NT2/D1 (cell line): ENCODE results near the gene TCERG1L.
"Not testable (repeated sequence)": the region's sequence is repeated elsewhere in the genome, so short reads cannot be mapped to it uniquely, and the experiment has no call there.

ENCODE experiments used
- DNase-seq: peaks from one replicate; pipeline ENCODE4 v3.0.0-alpha.2; 2011; ENCODE audit warnings: low read depth, low spot score
- H3K27me3 ChIP-seq: 2 replicates; pipeline ENCODE4 v1.6.0; 2011; ENCODE audit warnings: mild to moderate bottlenecking; ENCODE audit not compliant: insufficient read length, insufficient read depth
- H3K36me3 ChIP-seq: 2 replicates; pipeline ENCODE4 v1.6.1; 2011; ENCODE audit warnings: mild to moderate bottlenecking, low read length, mixed read lengths; ENCODE audit not compliant: insufficient read depth, insufficient read length
- H3K4me1 ChIP-seq: 2 replicates; pipeline ENCODE4 v1.5.1; 2011; ENCODE audit not compliant: insufficient read depth, insufficient read length
- H3K4me3 ChIP-seq: 2 replicates; pipeline ENCODE4 v1.5.1; 2011; ENCODE audit warnings: low read depth; ENCODE audit not compliant: insufficient read length
- H3K9ac ChIP-seq: 2 replicates; pipeline ENCODE4 v1.6.0; 2011; ENCODE audit warnings: low read depth; ENCODE audit not compliant: insufficient read length
- H3K9me3 ChIP-seq: 2 replicates; pipeline ENCODE4 v1.5.1; 2011; ENCODE audit warnings: mild to moderate bottlenecking, low read length; ENCODE audit not compliant: insufficient read depth
- SUZ12 ChIP-seq: IDR thresholded peaks from 2 replicates; pipeline ENCODE4 v1.6.1; 2011; ENCODE audit not compliant: insufficient read length, insufficient read depth; ENCODE audit errors: extremely low read depth
- YY1 ChIP-seq: IDR thresholded peaks from 2 replicates; pipeline ENCODE4 v1.6.1; 2011; ENCODE audit not compliant: insufficient read length, insufficient read depth
- ZNF274 ChIP-seq: IDR thresholded peaks from 2 replicates; pipeline ENCODE4 v1.6.1; 2011; ENCODE audit warnings: mild to moderate bottlenecking, low read depth, low read length

Gene TCERG1L

DNA sequence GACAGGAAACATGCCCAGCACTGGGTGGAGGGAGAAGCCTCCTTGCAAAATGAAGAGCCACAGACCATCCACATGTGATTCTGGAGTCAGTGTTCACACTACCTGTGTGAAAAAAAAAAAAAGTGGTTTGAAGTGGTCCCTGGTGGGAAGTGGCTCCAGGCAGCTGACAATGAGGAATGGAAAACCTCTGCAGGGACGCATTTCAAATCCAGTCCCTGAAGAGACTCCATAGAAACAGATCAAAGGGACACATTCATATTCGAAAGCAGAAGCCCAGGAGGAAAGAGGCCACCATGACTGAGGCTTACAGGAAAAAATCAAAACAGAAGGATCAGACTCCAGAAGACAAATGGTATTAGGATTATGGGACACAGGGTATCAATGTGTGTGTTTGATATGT is 11.5 kb upstream of the TCERG1L start:
- TF ChIP-seq YY1 (no peak), ZNF274 (no peak), SUZ12 (no peak)
- Histone ChIP-seq H3K9me3 (no peaks in the 10 kb centered on the region), H3K4me1 (peaks cover 5% of the 10 kb centered on the region), H3K27me3 (no peaks in the 10 kb centered on the region), H3K4me3 (no peak overlapping the region), H3K36me3 (no peaks in the 10 kb centered on the region), H3K9ac (no peak overlapping the region)
- no peak for DNase-seq

DNA sequence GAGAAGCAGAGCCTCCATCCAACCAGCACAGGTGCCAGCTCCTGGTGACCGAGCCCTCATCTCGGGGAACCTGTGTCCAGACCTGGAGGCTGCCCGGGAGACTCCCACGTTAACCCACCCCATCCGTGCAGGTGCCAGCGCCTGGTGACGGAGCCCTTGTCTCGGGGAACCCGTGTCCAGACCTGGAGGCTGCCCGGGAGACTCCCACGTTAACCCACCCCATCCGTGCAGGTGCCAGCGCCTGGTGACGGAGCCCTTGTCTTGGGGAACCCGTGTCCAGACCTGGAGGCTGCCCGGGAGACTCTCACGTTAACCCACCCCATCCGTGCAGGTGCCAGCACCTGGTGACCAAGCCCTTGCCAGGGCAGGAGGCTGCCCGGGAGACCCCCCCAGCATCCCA is 11.1 kb upstream of the TCERG1L start:
- not testable (repeated sequence) for H3K4me3 ChIP-seq, H3K27me3 ChIP-seq, H3K9me3 ChIP-seq, H3K4me1 ChIP-seq, DNase-seq, H3K36me3 ChIP-seq, H3K9ac ChIP-seq

DNA sequence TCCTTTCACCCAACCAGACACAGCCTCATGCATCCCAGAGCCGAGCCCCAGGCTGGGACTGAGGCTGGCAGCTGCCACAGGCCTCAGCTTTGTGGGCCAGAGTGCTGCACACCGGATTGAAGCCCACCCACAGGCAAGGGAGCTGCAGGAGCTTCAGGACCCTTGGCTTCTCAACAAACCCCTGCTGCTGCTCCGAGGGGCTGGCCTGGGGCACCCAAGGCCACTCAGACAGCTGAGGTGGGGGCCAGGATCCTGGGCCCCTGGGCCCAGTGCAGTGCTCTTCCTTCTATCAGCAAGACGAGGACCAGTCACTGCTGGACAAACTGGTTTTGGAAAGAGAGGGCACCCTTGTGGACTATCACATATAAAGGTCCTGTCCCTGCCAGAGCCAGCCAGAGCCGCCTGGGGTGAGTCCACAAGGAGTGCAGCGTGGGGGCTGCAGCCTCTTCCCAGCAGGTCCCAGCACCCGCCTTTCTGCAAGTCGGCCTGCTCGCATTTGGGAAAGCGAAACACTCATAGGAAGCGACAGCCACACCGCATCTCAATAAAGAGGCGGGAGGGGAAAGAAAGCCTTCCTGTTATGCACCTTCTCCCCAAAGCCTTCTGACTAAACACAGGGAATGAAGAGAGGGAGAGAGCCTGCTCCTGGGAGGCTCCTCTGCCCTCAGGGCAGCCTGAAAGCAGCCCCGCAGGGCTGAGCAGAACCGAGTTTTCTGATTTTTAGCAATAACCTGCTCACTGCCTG is 9.5 kb upstream of the TCERG1L start:
- H3K9me3 ChIP-seq: no peaks in the 10 kb centered on the region
- peaks cover 5% of the 10 kb centered on the region for H3K4me1 ChIP-seq
- no peak for DNase-seq
- H3K36me3 ChIP-seq: no peaks in the 10 kb centered on the region
- H3K9ac ChIP-seq: peak overlapping the region; percentile 36
- H3K27me3 ChIP-seq: no peaks in the 10 kb centered on the region
- TF ChIP-seq SUZ12: no peak
- TF ChIP-seq YY1: no peak
- TF ChIP-seq ZNF274: no peak
- no peak overlapping the region for H3K4me3 ChIP-seq

DNA sequence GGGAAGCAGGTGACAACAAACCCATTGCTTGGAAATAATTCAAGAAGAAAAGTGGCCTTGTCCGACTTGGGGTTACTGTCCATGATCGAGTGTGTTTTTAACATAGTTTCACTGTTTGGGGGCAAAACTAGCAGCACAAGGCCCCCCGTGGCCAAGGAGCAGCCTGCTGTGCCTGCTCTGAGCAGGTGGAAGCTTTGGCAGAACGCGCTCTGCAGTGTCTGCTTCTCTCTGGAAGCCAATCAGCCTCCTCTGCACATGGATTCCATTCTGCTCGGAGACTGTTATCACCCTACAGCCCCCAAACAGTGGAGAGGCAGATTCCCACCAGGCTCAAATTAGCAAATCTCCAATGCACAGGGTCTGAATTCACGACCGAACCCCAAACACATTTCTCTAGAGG is 7.3 kb upstream of the TCERG1L start:
- DNase-seq: no peak
- Histone ChIP-seq H3K27me3 (no peaks in the 10 kb centered on the region), H3K4me1 (peaks cover 8% of the 10 kb centered on the region), H3K9me3 (no peaks in the 10 kb centered on the region), H3K4me3 (no peak overlapping the region), H3K9ac (no peak overlapping the region), H3K36me3 (no peaks in the 10 kb centered on the region)
- TF ChIP-seq ZNF274 (no peak), SUZ12 (no peak), YY1 (no peak)

DNA sequence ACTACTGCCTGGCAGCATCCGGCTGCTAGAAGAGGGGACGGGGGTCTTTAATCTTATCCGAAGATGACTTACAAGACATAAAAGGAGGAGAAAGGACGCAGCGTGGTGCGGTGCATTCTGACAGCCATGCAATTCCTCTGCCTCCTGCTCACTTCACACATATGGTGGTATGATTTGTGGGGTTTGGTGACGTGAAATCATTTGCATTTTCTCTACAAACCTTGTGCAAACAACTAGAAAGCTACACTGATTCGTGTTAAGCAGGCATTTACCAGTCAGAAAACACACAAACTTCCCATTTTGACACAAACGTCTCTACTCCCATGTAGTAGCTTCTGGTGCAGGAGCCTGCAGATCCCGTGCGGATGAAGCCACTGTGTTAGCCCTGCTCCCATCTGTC is 6.8 kb upstream of the TCERG1L start:
- no peaks in the 10 kb centered on the region for H3K27me3 ChIP-seq
- no peak for DNase-seq
- no peak for TF ChIP-seq ZNF274
- TF ChIP-seq SUZ12: no peak
- no peak for TF ChIP-seq YY1
- no peak overlapping the region for H3K9ac ChIP-seq
- H3K4me3 ChIP-seq: no peak overlapping the region
- H3K9me3 ChIP-seq: no peaks in the 10 kb centered on the region
- no peaks in the 10 kb centered on the region for H3K36me3 ChIP-seq
- H3K4me1 ChIP-seq: peaks cover 8% of the 10 kb centered on the region

DNA sequence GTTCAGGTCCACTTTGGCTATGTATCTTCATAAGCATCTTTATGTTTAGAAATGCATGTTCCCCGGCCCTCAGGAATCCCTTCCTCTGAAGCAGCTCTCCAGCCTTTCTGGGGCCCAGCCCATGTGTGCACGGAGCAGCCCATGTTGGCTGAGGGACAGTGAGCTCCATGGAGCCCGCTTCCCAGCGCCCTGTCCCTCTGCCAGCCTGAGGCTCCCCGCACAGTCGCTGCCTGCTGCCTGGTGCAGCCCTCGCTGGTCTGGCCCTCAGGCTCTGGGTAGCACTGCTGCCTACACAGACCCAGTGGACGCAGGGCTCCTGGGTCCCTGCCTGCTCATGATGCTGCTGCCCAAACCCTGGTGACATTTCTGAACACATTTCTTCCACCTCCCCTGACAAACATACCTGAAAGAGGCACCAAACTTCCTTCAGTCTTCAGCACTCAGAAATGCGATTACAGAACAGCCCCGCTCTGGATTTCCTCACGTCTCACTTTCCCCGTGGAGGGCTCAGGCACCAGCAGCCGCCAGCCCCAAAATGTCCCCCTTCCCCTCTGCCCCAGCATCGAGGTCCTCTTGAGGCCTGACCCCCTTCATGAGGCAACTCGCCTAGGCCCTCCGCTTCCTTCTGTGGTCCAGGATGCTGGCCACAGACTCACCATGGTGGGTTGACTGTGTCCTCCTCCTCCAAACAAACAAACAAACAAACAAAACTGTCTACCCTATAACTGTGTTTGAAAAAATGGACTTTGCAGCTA is 5.0 kb upstream of the TCERG1L start:
- H3K9ac ChIP-seq: no peak overlapping the region
- no peak for TF ChIP-seq ZNF274
- TF ChIP-seq YY1: no peak
- no peak for TF ChIP-seq SUZ12
- H3K4me3 ChIP-seq: no peak overlapping the region
- H3K9me3 ChIP-seq: no peaks in the 10 kb centered on the region
- no peaks in the 10 kb centered on the region for H3K27me3 ChIP-seq
- peaks cover 8% of the 10 kb centered on the region for H3K4me1 ChIP-seq
- no peak for DNase-seq
- H3K36me3 ChIP-seq: no peaks in the 10 kb centered on the region

DNA sequence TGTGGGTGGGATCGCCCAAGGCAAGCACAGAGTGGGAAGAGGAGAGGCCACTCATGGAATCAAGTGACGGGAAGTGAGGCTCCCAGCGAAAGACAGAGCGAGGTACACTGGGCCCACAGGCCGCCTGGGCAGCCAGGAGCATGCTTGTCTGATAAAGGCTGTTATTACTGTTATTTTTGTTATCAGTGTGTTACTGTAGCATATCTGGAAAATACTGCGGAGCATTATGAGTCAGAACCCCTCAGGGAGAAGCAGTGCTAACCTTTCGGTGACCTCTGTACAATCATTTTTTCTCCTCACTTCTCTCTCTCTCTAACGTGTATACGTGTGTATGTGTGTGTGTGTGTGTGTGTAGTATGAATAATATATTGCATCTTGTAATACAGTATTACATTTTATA is 3.8 kb upstream of the TCERG1L start:
- H3K9me3 ChIP-seq: no peaks in the 10 kb centered on the region

DNA sequence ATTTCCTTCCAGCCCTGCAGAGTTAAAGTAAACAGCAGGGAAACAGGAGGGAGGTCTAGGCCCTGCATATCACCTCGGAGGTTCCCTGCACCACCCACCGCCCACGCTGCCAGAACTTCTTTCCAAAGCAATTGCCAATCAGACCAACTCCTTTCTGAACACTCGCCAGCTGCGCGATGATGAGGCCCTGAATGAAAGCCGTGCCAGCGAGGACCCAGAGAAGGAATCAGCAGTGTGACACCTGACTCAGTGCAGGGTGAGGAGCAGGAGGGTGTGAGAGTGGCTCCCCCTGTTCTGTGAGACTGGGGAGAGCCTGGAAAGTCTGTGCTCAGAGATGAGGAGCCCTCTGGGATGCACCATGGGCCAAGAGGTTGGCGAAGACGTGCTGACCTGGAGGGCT is 3.3 kb upstream of the TCERG1L start:
- no peak for DNase-seq
- Histone ChIP-seq H3K4me1 (peaks cover 3% of the 10 kb centered on the region), H3K9me3 (no peaks in the 10 kb centered on the region), H3K27me3 (peaks cover 3% of the 10 kb centered on the region), H3K9ac (no peak overlapping the region), H3K4me3 (no peak overlapping the region), H3K36me3 (no peaks in the 10 kb centered on the region)
- TF ChIP-seq ZNF274 (no peak), YY1 (no peak), SUZ12 (no peak)

More for the DNA sequence above, 3.8 kb upstream of the TCERG1L start:
- H3K9ac ChIP-seq: no peak overlapping the region
- no peak for DNase-seq
- H3K4me3 ChIP-seq: no peak overlapping the region
- TF ChIP-seq SUZ12: no peak
- no peak for TF ChIP-seq ZNF274
- no peak for TF ChIP-seq YY1
- peaks cover 3% of the 10 kb centered on the region for H3K27me3 ChIP-seq
- H3K36me3 ChIP-seq: no peaks in the 10 kb centered on the region
- peaks cover 3% of the 10 kb centered on the region for H3K4me1 ChIP-seq
